Breast epithelium (tissue), 4 donors: ENCODE measurements around the gene KIT. TPM values are rescaled to one million over a fixed set of nuclear protein-coding genes. Genes with fewer than 3 reads are reported as not detected.

Source experiments
- DNase-seq, 2 donors: peaks; one replicate each; pipeline ENCODE4 v3.0.0-alpha.2; 2019; ENCODE audit warnings: low spot score in 2 of 2
- H3K27ac ChIP-seq, 2 donors: fragments of 200-600 bp; sonication (generic) in 1 of 2; one replicate each; pipeline ENCODE4 v1.5.1; 2016 to 2019; ENCODE audit warnings: mild to moderate bottlenecking in 1 of 2
- H3K27me3 ChIP-seq, 2 donors: fragments of 200-600 bp; sonication (generic) in 1 of 2; one replicate each; pipeline versions ENCODE4 v1.5.1 to v1.6.0; 2017 to 2019; ENCODE audit warnings: control low read depth in 1 of 2, mild to moderate bottlenecking in 1 of 2
- H3K36me3 ChIP-seq: fragments of 200-600 bp; one replicate; pipeline ENCODE4 v1.5.1; 2019
- H3K4me1 ChIP-seq, 2 donors: fragments of 200-600 bp; sonication (generic); one replicate each; pipeline ENCODE4 v1.5.1; 2016 to 2019; ENCODE audit warnings: control low read depth in 1 of 2
- H3K4me3 ChIP-seq, 3 donors: fragments of 200-600 bp; sonication (generic); 1 replicate in 2 of 3; 2 replicates in 1 of 3; pipeline ENCODE4 v1.5.1; 2016 to 2019; ENCODE audit warnings: mild to moderate bottlenecking in 3 of 3, moderate library complexity in 2 of 3
- H3K9me3 ChIP-seq, 2 donors: fragments of 200-600 bp; sonication (generic) in 1 of 2; one replicate each; pipeline ENCODE4 v1.5.1; 2016 to 2019; ENCODE audit warnings: control low read depth in 1 of 2
- CTCF ChIP-seq, 3 donors: fragments of 450-650 bp; IDR thresholded peaks; one replicate each; pipeline ENCODE4 v1.5.1; 2016 to 2017; ENCODE audit warnings: antibody characterized with exemption in 3 of 3, mild to moderate bottlenecking in 3 of 3, moderate library complexity in 3 of 3
- POLR2A ChIP-seq: fragments of 450-650 bp; IDR thresholded peaks from one replicate; pipeline ENCODE4 v1.6.1; 2016; ENCODE audit warnings: antibody characterized with exemption, mild to moderate bottlenecking, moderate library complexity
- POLR2AphosphoS5 ChIP-seq, 3 donors: sonication (generic); formaldehyde crosslinking; IDR thresholded peaks; one replicate each; pipeline ENCODE4 v1.6.1; 2017; ENCODE audit warnings: antibody characterized with exemption in 3 of 3
- intact Hi-C: fragments of 100-400 bp; cut with DNase I; formaldehyde crosslinking; loops from one replicate; pipeline ENCODE4 v1.15.1; 2023; ENCODE audit warnings: low total_unique reads
- total RNA-seq, 3 donors: library from RNA; depleted of rRNA; stranded (reverse); fragments of >200 nt; gene quantifications; one replicate each; pipeline ENCODE4 v1.1.0, GENCODE V29; 2016

KIT gene
- total RNA-seq, 3 donors from 2014 or later: 23.2 to 297 (median 75.4) TPM

GRCh38 chr4:54679813-54680212, 22.1 kb downstream of the KIT start:
- Histone ChIP-seq H3K9me3 (no peaks in the 10 kb centered on the region), H3K27ac (no peak overlapping the region), H3K4me1 (no peaks in the 10 kb centered on the region), H3K27me3 (no peaks in the 10 kb centered on the region), H3K4me3 (no peak overlapping the region), H3K36me3 (no peaks in the 10 kb centered on the region)
- no peak for DNase-seq
- intact Hi-C loops: no loop called here
- no peak for TF ChIP-seq POLR2AphosphoS5 (IDR thresholded peaks at IDR 0.05)
- no peak for TF ChIP-seq CTCF (IDR thresholded peaks at IDR 0.05)
- TF ChIP-seq POLR2A: no peak

- no peak overlapping the region for H3K4me3 ChIP-seq
- H3K27ac ChIP-seq: no peak overlapping the region
- no peaks in the 10 kb centered on the region for H3K36me3 ChIP-seq
- H3K9me3 ChIP-seq: no peaks in the 10 kb centered on the region
- no peaks in the 10 kb centered on the region for H3K27me3 ChIP-seq
- intact Hi-C loops: no loop called here
- no peak for DNase-seq
- H3K4me1 ChIP-seq: no peaks in the 10 kb centered on the region
- TF ChIP-seq CTCF (IDR thresholded peaks at IDR 0.05) (no peak), POLR2AphosphoS5 (IDR thresholded peaks at IDR 0.05) (no peak), POLR2A (no peak)
Observed at GRCh38 chr4:54683616-54684346, 26.0 kb downstream of the KIT start.

- intact Hi-C loops: no loop called here
- H3K27me3 ChIP-seq: no peaks in the 10 kb centered on the region
- H3K4me1 ChIP-seq: no peaks in the 10 kb centered on the region
- TF ChIP-seq POLR2AphosphoS5 (IDR thresholded peaks at IDR 0.05): no peak
- no peak for TF ChIP-seq CTCF (IDR thresholded peaks at IDR 0.05)
- TF ChIP-seq POLR2A: no peak
- no peak overlapping the region for H3K27ac ChIP-seq
- no peak for DNase-seq
- no peaks in the 10 kb centered on the region for H3K36me3 ChIP-seq
- H3K4me3 ChIP-seq: no peak overlapping the region
- no peaks in the 10 kb centered on the region for H3K9me3 ChIP-seq
Observed at GRCh38 chr4:54685810-54686209, 28.1 kb downstream of the KIT start.

- Histone ChIP-seq H3K9me3 (no peaks in the 10 kb centered on the region), H3K4me1 (no peaks in the 10 kb centered on the region), H3K36me3 (no peaks in the 10 kb centered on the region), H3K4me3 (no peak overlapping the region), H3K27ac (no peak overlapping the region), H3K27me3 (no peaks in the 10 kb centered on the region)
- no peak for DNase-seq
- intact Hi-C loops: no loop called here
- TF ChIP-seq POLR2A (no peak), POLR2AphosphoS5 (IDR thresholded peaks at IDR 0.05) (no peak), CTCF (IDR thresholded peaks at IDR 0.05) (no peak)
Observed at GRCh38 chr4:54687887-54688841, 30.4 kb downstream of the KIT start.

GRCh38 chr4:54695337-54695736, 37.6 kb downstream of the KIT start:
- no peaks in the 10 kb centered on the region for H3K4me1 ChIP-seq
- H3K4me3 ChIP-seq: no peak overlapping the region
- no peaks in the 10 kb centered on the region for H3K27me3 ChIP-seq
- intact Hi-C loops: no loop called here
- no peaks in the 10 kb centered on the region for H3K36me3 ChIP-seq
- TF ChIP-seq POLR2AphosphoS5 (IDR thresholded peaks at IDR 0.05) (no peak), POLR2A (no peak)
- H3K27ac ChIP-seq: no peak overlapping the region
- no peak for DNase-seq
- H3K9me3 ChIP-seq: no peaks in the 10 kb centered on the region
